ENCODE data around the gene FRMPD1.
A peak's percentile ranks its signal among the peaks of the same experiment; 100 is the strongest.

Gene FRMPD1

GRCh38 chr9:37784616-37785483, 134.1 kb downstream of the FRMPD1 start, which contains the start of gene EXOSC3:
Gene EXOSC3, minus strand, starts transcription at chr9:37785064. Its CDS starts 20 bp downstream, at chr9:37785044.
- H3K4me3 Mint-ChIP-seq: peak within 1 kb of the TSS; percentile 94
- peaks cover 27% of the 10 kb centered on the region for H3K36me3 Mint-ChIP-seq
- no peaks in the 10 kb centered on the region for H3K27me3 Mint-ChIP-seq
- peak; percentile 94 for ATAC-seq
- H3K4me1 Mint-ChIP-seq: peaks cover 30% of the 10 kb centered on the region
- H3K27ac Mint-ChIP-seq: peak within 1 kb of the TSS; percentile 99
- no peaks in the 10 kb centered on the region for H3K9me3 Mint-ChIP-seq

- Mint-ChIP-seq H3K27me3 (no peaks in the 10 kb centered on the region), H3K4me3 (no peak overlapping the region), H3K9me3 (no peaks in the 10 kb centered on the region), H3K4me1 (peaks cover 20% of the 10 kb centered on the region), H3K36me3 (peaks cover 17% of the 10 kb centered on the region), H3K27ac (no peak overlapping the region)
- ATAC-seq: no peak
Observed at GRCh38 chr9:37787059-37787458, 136.3 kb downstream of the FRMPD1 start.

- no peak overlapping the region for H3K27ac Mint-ChIP-seq
- ATAC-seq: no peak
- H3K4me3 Mint-ChIP-seq: no peak overlapping the region
- H3K36me3 Mint-ChIP-seq: peaks cover 7% of the 10 kb centered on the region
- H3K9me3 Mint-ChIP-seq: no peaks in the 10 kb centered on the region
- H3K4me1 Mint-ChIP-seq: peaks cover 7% of the 10 kb centered on the region
- no peaks in the 10 kb centered on the region for H3K27me3 Mint-ChIP-seq
Observed at GRCh38 chr9:37788332-37788731, 137.6 kb downstream of the FRMPD1 start.

GRCh38 chr9:37790096-37790495, 139.3 kb downstream of the FRMPD1 start:
- Mint-ChIP-seq H3K4me3 (no peak overlapping the region), H3K27me3 (no peaks in the 10 kb centered on the region), H3K4me1 (no peaks in the 10 kb centered on the region), H3K9me3 (no peaks in the 10 kb centered on the region), H3K36me3 (peaks cover 7% of the 10 kb centered on the region), H3K27ac (no peak overlapping the region)
- no peak for ATAC-seq

- no peak overlapping the region for H3K27ac Mint-ChIP-seq
- H3K9me3 Mint-ChIP-seq: no peaks in the 10 kb centered on the region
- peaks cover 14% of the 10 kb centered on the region for H3K36me3 Mint-ChIP-seq
- ATAC-seq: no peak
- H3K4me3 Mint-ChIP-seq: no peak overlapping the region
- no peaks in the 10 kb centered on the region for H3K27me3 Mint-ChIP-seq
- no peaks in the 10 kb centered on the region for H3K4me1 Mint-ChIP-seq
Observed at GRCh38 chr9:37792122-37792521, 141.4 kb downstream of the FRMPD1 start.

- H3K27me3 Mint-ChIP-seq: no peaks in the 10 kb centered on the region
- H3K4me3 Mint-ChIP-seq: no peak overlapping the region
- no peak overlapping the region for H3K27ac Mint-ChIP-seq
Observed at GRCh38 chr9:37796232-37796631, 145.5 kb downstream of the FRMPD1 start.

More at GRCh38 chr9:37796232-37796631, 145.5 kb downstream of the FRMPD1 start:
- peaks cover 15% of the 10 kb centered on the region for H3K4me1 Mint-ChIP-seq
- no peaks in the 10 kb centered on the region for H3K9me3 Mint-ChIP-seq
- ATAC-seq: no peak
- H3K36me3 Mint-ChIP-seq: peaks cover 16% of the 10 kb centered on the region
